Measurements from ENCODE around the gene OR51E1. TPM values are rescaled to one million over a fixed set of nuclear protein-coding genes. Genes with fewer than 3 reads are reported as not detected.

Gene OR51E1
- total RNA-seq, 4 donors from 2014 or later, result 0.16 to 0.27 TPM; not detected in 2

DNA sequence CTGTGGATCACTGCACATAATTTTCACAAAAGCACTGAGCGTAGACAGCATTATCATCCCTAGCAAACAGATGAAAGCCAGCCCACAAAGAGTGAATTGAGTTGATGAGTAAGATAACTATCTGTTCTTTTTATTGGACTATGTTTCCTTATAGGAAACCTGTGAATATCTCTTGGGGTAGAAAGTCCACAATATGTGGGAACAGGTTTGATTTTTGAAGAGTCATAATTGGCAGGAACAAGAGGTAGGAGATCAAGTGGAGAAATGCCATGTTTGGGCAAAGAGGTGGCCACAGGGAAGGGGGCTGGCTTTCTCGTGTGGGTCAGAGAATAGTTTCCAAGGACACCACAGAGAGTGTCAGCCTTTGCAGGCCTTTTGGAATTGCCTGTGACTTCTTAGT is 30.0 kb downstream of the OR51E1 start:
- intact Hi-C loops (cut with DNase I; ENCODE audit: low total_unique reads), result no loop called here
- H3K27me3 ChIP-seq, result no peaks in the 10 kb centered on the region
- no peak for TF ChIP-seq POLR2A (IDR thresholded peaks at IDR 0.05)
- no peak for TF ChIP-seq EP300 (IDR thresholded peaks at IDR 0.05; ENCODE audit: low read depth)
- TF ChIP-seq, protein P1, sequence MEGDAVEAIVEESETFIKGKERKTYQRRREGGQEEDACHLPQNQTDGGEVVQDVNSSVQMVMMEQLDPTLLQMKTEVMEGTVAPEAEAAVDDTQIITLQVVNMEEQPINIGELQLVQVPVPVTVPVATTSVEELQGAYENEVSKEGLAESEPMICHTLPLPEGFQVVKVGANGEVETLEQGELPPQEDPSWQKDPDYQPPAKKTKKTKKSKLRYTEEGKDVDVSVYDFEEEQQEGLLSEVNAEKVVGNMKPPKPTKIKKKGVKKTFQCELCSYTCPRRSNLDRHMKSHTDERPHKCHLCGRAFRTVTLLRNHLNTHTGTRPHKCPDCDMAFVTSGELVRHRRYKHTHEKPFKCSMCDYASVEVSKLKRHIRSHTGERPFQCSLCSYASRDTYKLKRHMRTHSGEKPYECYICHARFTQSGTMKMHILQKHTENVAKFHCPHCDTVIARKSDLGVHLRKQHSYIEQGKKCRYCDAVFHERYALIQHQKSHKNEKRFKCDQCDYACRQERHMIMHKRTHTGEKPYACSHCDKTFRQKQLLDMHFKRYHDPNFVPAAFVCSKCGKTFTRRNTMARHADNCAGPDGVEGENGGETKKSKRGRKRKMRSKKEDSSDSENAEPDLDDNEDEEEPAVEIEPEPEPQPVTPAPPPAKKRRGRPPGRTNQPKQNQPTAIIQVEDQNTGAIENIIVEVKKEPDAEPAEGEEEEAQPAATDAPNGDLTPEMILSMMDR (IDR thresholded peaks at IDR 0.05), result no peak
- no peak for TF ChIP-seq POLR2AphosphoS5 (IDR thresholded peaks at IDR 0.05)
- in situ Hi-C loops (cut with MboI; ENCODE audit: low pct_ligation_motif_present in 1 of 4, low pct_unique_long_range_greater_than_20kb in 1 of 4, low sequenced_read_pairs in 3 of 4), result no loop called here
- H3K36me3 ChIP-seq, result no peaks in the 10 kb centered on the region
- WGBS, 2 donors (ENCODE audit: low coverage in 1 of 2), result 76 to 82% methylated on average over 2 of the region's 2 CpGs
- no peak overlapping the region for H3K4me3 ChIP-seq
- no peaks in the 10 kb centered on the region for H3K4me1 ChIP-seq
- no peak overlapping the region for H3K27ac ChIP-seq
- H3K9me3 ChIP-seq, result no peaks in the 10 kb centered on the region
- DNase-seq, result no peak

DNA sequence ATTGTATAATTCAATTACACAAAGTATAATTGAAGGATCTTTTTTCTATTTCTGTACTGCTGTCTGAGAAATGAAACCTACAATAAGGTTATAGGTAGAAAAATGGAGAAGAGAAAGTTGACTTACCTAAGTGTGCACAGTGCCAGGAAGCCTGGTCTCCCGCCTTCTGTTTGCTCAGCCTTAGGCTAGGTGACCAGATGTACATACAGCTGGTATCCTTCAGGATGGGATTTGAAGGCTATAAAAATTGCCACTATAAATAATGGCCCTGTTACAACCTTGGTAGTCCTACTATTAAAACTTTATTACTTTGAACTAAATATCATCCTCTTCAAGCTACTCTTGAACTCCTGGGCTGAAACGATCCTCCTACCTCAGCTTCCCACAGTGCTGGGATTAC is 34.2 kb downstream of the OR51E1 start:
- DNase-seq, result no peak
- no peak overlapping the region for H3K27ac ChIP-seq
- no peak overlapping the region for H3K4me3 ChIP-seq
- in situ Hi-C loops (cut with MboI; ENCODE audit: low pct_ligation_motif_present in 1 of 4, low pct_unique_long_range_greater_than_20kb in 1 of 4, low sequenced_read_pairs in 3 of 4) (no loop called here), intact Hi-C loops (cut with DNase I; ENCODE audit: low total_unique reads) (no loop called here)
- no peaks in the 10 kb centered on the region for H3K36me3 ChIP-seq
- 33 to 40% methylated on average over 2 of the region's 2 CpGs for WGBS, 2 donors (ENCODE audit: low coverage in 1 of 2)
- H3K9me3 ChIP-seq, result no peaks in the 10 kb centered on the region
- H3K27me3 ChIP-seq, result no peaks in the 10 kb centered on the region
- H3K4me1 ChIP-seq, result no peaks in the 10 kb centered on the region
- TF ChIP-seq EP300 (IDR thresholded peaks at IDR 0.05; ENCODE audit: low read depth) (no peak), POLR2A (IDR thresholded peaks at IDR 0.05) (no peak), POLR2AphosphoS5 (IDR thresholded peaks at IDR 0.05) (peak in 2 of 3 donors; percentile 45 to 50)
- TF ChIP-seq, protein P1 (IDR thresholded peaks at IDR 0.05), result no peak

DNA sequence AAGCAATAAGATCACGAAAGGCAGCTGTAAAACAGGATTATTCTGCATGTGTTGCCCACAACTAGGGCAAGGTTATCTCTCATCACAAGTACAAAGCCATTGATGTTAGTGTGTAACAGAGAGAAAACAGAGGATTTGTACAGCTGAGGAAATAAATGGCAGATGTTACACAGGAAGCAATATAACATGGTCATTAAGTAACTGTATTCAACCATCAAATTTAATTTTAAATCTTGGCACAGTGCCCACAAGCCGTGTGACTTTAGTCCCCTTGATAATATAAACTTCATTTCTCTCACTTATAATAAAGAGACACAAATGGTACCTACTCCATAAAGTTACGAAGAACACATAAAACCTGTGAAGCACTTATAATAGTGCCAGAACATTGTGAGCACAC is 36.6 kb downstream of the OR51E1 start:
- TF ChIP-seq, protein P1 (IDR thresholded peaks at IDR 0.05), result no peak
- TF ChIP-seq EP300 (IDR thresholded peaks at IDR 0.05; ENCODE audit: low read depth) (no peak), POLR2AphosphoS5 (IDR thresholded peaks at IDR 0.05) (no peak), POLR2A (IDR thresholded peaks at IDR 0.05) (no peak)
- no peak overlapping the region for H3K27ac ChIP-seq
- in situ Hi-C loops (cut with MboI; ENCODE audit: low pct_ligation_motif_present in 1 of 4, low pct_unique_long_range_greater_than_20kb in 1 of 4, low sequenced_read_pairs in 3 of 4) (no loop called here), intact Hi-C loops (cut with DNase I; ENCODE audit: low total_unique reads) (no loop called here)
- H3K4me1 ChIP-seq, result no peaks in the 10 kb centered on the region
- no peaks in the 10 kb centered on the region for H3K9me3 ChIP-seq
- no peak overlapping the region for H3K4me3 ChIP-seq
- 17 to 29% methylated on average over 3 of the region's 3 CpGs for WGBS, 2 donors (ENCODE audit: low coverage in 1 of 2)
- no peaks in the 10 kb centered on the region for H3K36me3 ChIP-seq
- no peak for DNase-seq
- H3K27me3 ChIP-seq, result no peaks in the 10 kb centered on the region

GRCh38 chr11:4682623-4683419 is 39.0 kb downstream of the OR51E1 start:
- intact Hi-C loops (cut with DNase I; ENCODE audit: low total_unique reads) (no loop called here), in situ Hi-C loops (cut with MboI; ENCODE audit: low pct_ligation_motif_present in 1 of 4, low pct_unique_long_range_greater_than_20kb in 1 of 4, low sequenced_read_pairs in 3 of 4) (no loop called here)
- no peak for DNase-seq
- Histone ChIP-seq H3K9me3 (no peaks in the 10 kb centered on the region), H3K4me3 (no peak overlapping the region), H3K27ac (no peak overlapping the region), H3K36me3 (no peaks in the 10 kb centered on the region), H3K27me3 (no peaks in the 10 kb centered on the region), H3K4me1 (no peaks in the 10 kb centered on the region)
- TF ChIP-seq POLR2AphosphoS5 (IDR thresholded peaks at IDR 0.05) (no peak), EP300 (IDR thresholded peaks at IDR 0.05; ENCODE audit: low read depth) (no peak), POLR2A (IDR thresholded peaks at IDR 0.05) (no peak)
- TF ChIP-seq, protein P1 (IDR thresholded peaks at IDR 0.05), result no peak
- 69 to 78% methylated on average over 2 of the region's 2 CpGs for WGBS, 2 donors (ENCODE audit: low coverage in 1 of 2)

Measured in transverse colon (tissue), 4 donors.